ENCODE measurements around the gene GSTT4.

Gene GSTT4

DNA sequence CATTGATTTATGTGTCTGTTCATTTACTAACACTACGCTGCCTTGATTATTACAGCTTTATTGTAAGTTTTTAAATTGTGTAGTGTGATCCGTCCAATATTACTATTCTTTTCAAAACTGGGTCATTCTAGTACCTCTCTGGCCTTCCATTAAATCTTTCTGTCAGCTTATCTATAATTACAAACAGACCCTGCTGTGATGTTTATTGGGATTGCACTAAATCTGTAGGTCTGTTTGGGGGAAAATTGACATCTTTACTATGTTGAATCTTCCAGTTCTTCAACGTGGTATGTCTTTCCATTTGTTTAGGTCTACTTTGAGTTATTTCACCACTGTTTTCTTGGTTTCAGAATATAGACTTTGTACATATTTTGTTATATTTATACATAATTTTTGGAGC, 21.5 kb upstream of the GSTT4 start:
- no peak for ATAC-seq (ENCODE audit: low read depth)
- Histone ChIP-seq H3K27me3 (ENCODE audit: insufficient read depth, poor library complexity, severe bottlenecking) (no peaks in the 10 kb centered on the region), H3K4me1 (ENCODE audit: insufficient read depth, poor library complexity, severe bottlenecking) (no peaks in the 10 kb centered on the region), H3K4me3 (ENCODE audit: severe bottlenecking) (no peak overlapping the region), H3K27ac (ENCODE audit: poor library complexity, severe bottlenecking) (no peak overlapping the region), H3K36me3 (ENCODE audit: low read depth) (peaks cover 20% of the 10 kb centered on the region), H3K9me3 (ENCODE audit: severe bottlenecking) (peaks cover 3% of the 10 kb centered on the region)
- TF ChIP-seq, protein P1, sequence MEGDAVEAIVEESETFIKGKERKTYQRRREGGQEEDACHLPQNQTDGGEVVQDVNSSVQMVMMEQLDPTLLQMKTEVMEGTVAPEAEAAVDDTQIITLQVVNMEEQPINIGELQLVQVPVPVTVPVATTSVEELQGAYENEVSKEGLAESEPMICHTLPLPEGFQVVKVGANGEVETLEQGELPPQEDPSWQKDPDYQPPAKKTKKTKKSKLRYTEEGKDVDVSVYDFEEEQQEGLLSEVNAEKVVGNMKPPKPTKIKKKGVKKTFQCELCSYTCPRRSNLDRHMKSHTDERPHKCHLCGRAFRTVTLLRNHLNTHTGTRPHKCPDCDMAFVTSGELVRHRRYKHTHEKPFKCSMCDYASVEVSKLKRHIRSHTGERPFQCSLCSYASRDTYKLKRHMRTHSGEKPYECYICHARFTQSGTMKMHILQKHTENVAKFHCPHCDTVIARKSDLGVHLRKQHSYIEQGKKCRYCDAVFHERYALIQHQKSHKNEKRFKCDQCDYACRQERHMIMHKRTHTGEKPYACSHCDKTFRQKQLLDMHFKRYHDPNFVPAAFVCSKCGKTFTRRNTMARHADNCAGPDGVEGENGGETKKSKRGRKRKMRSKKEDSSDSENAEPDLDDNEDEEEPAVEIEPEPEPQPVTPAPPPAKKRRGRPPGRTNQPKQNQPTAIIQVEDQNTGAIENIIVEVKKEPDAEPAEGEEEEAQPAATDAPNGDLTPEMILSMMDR (IDR thresholded peaks at IDR 0.05; ENCODE audit: poor library complexity, severe bottlenecking) = no peak
- no peak for DNase-seq (ENCODE audit: low spot score)

- Histone ChIP-seq H3K4me3 (ENCODE audit: severe bottlenecking) (no peak overlapping the region), H3K4me1 (ENCODE audit: insufficient read depth, poor library complexity, severe bottlenecking) (no peaks in the 10 kb centered on the region), H3K36me3 (ENCODE audit: low read depth) (peaks cover 20% of the 10 kb centered on the region), H3K27ac (ENCODE audit: poor library complexity, severe bottlenecking) (no peak overlapping the region), H3K27me3 (ENCODE audit: insufficient read depth, poor library complexity, severe bottlenecking) (no peaks in the 10 kb centered on the region), H3K9me3 (ENCODE audit: severe bottlenecking) (peaks cover 3% of the 10 kb centered on the region)
- ATAC-seq (ENCODE audit: low read depth) (no peak), DNase-seq (ENCODE audit: low spot score) (no peak)
- TF ChIP-seq, protein P1 (IDR thresholded peaks at IDR 0.05; ENCODE audit: poor library complexity, severe bottlenecking) = no peak
Measured at GRCh38 chr22:24026056-24026455, 20.8 kb upstream of the GSTT4 start.

GRCh38 chr22:24025475-24025874, 20.2 kb upstream of the GSTT4 start:
- no peak for ATAC-seq (ENCODE audit: low read depth)
- Histone ChIP-seq H3K27ac (ENCODE audit: poor library complexity, severe bottlenecking) (no peak overlapping the region), H3K4me1 (ENCODE audit: insufficient read depth, poor library complexity, severe bottlenecking) (no peaks in the 10 kb centered on the region), H3K9me3 (ENCODE audit: severe bottlenecking) (peaks cover 3% of the 10 kb centered on the region), H3K4me3 (ENCODE audit: severe bottlenecking) (no peak overlapping the region), H3K27me3 (ENCODE audit: insufficient read depth, poor library complexity, severe bottlenecking) (no peaks in the 10 kb centered on the region), H3K36me3 (ENCODE audit: low read depth) (peaks cover 20% of the 10 kb centered on the region)
- no peak for DNase-seq (ENCODE audit: low spot score)
- TF ChIP-seq, protein P1 (IDR thresholded peaks at IDR 0.05; ENCODE audit: poor library complexity, severe bottlenecking) = no peak

- no peaks in the 10 kb centered on the region for H3K27me3 ChIP-seq (ENCODE audit: insufficient read depth, poor library complexity, severe bottlenecking)
- TF ChIP-seq, protein P1 (IDR thresholded peaks at IDR 0.05; ENCODE audit: poor library complexity, severe bottlenecking) = no peak
- no peaks in the 10 kb centered on the region for H3K4me1 ChIP-seq (ENCODE audit: insufficient read depth, poor library complexity, severe bottlenecking)
- ATAC-seq (ENCODE audit: low read depth) (no peak), DNase-seq (ENCODE audit: low spot score) (no peak)
- H3K36me3 ChIP-seq (ENCODE audit: low read depth) = peaks cover 20% of the 10 kb centered on the region
- peaks cover 3% of the 10 kb centered on the region for H3K9me3 ChIP-seq (ENCODE audit: severe bottlenecking)
- H3K27ac ChIP-seq (ENCODE audit: poor library complexity, severe bottlenecking) = no peak overlapping the region
- H3K4me3 ChIP-seq (ENCODE audit: severe bottlenecking) = no peak overlapping the region
Measured at GRCh38 chr22:24024354-24024753, 19.1 kb upstream of the GSTT4 start.

GRCh38 chr22:24023204-24023789, 18.0 kb upstream of the GSTT4 start:
- H3K27ac ChIP-seq (ENCODE audit: poor library complexity, severe bottlenecking) = no peak overlapping the region
- peaks cover 3% of the 10 kb centered on the region for H3K9me3 ChIP-seq (ENCODE audit: severe bottlenecking)
- no peak overlapping the region for H3K4me3 ChIP-seq (ENCODE audit: severe bottlenecking)
- peaks cover 20% of the 10 kb centered on the region for H3K36me3 ChIP-seq (ENCODE audit: low read depth)
- ATAC-seq (ENCODE audit: low read depth) (no peak), DNase-seq (ENCODE audit: low spot score) (no peak)
- H3K27me3 ChIP-seq (ENCODE audit: insufficient read depth, poor library complexity, severe bottlenecking) = no peaks in the 10 kb centered on the region
- TF ChIP-seq, protein P1 (IDR thresholded peaks at IDR 0.05; ENCODE audit: poor library complexity, severe bottlenecking) = no peak
- no peaks in the 10 kb centered on the region for H3K4me1 ChIP-seq (ENCODE audit: insufficient read depth, poor library complexity, severe bottlenecking)
